ENCODE results near the gene GALNT17.

DNA sequence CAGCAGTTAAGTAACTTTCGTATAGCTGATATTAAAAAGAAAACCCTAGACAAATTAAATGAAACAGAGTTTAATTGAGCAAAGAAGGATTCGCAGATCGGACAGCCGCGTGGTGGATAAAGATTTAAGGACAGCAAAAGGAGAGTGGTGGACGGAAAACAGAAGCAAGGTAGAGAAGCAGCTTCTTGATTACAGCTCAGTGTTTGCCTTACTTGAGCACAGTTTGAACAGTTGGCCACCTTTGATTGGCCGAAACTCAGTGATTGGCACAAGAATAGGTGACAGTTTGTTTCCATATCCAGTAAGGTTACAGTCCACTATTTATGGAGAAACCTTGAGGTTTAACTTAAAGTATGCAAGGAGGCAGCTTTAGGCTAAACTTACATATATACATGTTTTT, 231.7 kb downstream of the GALNT17 start:
- TF ChIP-seq, protein P1, sequence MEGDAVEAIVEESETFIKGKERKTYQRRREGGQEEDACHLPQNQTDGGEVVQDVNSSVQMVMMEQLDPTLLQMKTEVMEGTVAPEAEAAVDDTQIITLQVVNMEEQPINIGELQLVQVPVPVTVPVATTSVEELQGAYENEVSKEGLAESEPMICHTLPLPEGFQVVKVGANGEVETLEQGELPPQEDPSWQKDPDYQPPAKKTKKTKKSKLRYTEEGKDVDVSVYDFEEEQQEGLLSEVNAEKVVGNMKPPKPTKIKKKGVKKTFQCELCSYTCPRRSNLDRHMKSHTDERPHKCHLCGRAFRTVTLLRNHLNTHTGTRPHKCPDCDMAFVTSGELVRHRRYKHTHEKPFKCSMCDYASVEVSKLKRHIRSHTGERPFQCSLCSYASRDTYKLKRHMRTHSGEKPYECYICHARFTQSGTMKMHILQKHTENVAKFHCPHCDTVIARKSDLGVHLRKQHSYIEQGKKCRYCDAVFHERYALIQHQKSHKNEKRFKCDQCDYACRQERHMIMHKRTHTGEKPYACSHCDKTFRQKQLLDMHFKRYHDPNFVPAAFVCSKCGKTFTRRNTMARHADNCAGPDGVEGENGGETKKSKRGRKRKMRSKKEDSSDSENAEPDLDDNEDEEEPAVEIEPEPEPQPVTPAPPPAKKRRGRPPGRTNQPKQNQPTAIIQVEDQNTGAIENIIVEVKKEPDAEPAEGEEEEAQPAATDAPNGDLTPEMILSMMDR (conservative IDR thresholded peaks at IDR 0.05; ENCODE audit: low read depth in 2 of 2): no peak
- TF ChIP-seq ZNF331 (CRISPR knock-in tag; IDR thresholded peaks at IDR 0.05; ENCODE audit: low read depth) (no peak), EZH2 (IDR thresholded peaks at IDR 0.05; ENCODE audit: low read depth, unreplicated experiment) (no peak), CREB1 (CRISPR knock-in tag; IDR thresholded peaks at IDR 0.05; ENCODE audit: low read depth) (no peak), EZH2phosphoT487 (IDR thresholded peaks at IDR 0.05; ENCODE audit: unreplicated experiment) (no peak)
- TF ChIP-seq, protein P2, sequence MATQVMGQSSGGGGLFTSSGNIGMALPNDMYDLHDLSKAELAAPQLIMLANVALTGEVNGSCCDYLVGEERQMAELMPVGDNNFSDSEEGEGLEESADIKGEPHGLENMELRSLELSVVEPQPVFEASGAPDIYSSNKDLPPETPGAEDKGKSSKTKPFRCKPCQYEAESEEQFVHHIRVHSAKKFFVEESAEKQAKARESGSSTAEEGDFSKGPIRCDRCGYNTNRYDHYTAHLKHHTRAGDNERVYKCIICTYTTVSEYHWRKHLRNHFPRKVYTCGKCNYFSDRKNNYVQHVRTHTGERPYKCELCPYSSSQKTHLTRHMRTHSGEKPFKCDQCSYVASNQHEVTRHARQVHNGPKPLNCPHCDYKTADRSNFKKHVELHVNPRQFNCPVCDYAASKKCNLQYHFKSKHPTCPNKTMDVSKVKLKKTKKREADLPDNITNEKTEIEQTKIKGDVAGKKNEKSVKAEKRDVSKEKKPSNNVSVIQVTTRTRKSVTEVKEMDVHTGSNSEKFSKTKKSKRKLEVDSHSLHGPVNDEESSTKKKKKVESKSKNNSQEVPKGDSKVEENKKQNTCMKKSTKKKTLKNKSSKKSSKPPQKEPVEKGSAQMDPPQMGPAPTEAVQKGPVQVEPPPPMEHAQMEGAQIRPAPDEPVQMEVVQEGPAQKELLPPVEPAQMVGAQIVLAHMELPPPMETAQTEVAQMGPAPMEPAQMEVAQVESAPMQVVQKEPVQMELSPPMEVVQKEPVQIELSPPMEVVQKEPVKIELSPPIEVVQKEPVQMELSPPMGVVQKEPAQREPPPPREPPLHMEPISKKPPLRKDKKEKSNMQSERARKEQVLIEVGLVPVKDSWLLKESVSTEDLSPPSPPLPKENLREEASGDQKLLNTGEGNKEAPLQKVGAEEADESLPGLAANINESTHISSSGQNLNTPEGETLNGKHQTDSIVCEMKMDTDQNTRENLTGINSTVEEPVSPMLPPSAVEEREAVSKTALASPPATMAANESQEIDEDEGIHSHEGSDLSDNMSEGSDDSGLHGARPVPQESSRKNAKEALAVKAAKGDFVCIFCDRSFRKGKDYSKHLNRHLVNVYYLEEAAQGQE (IDR thresholded peaks at IDR 0.05; ENCODE audit: unreplicated experiment): no peak

All from GM23338 (cell line).